HEK293 (cell line): Measurements from ENCODE around the gene SCRN1.

Source experiments
- CTCF ChIA-PET: fragments of 350-600 bp; formaldehyde crosslinking; extraction: SDS; loops from one replicate; lab custom pipeline; 2021; ENCODE audit warnings: antibody characterized with exemption; lab: Yijun Ruan, JAX
- POLR2A ChIA-PET: fragments of 300-600 bp; formaldehyde crosslinking; extraction: SDS; loops from one replicate; lab custom pipeline; 2020; ENCODE audit warnings: antibody characterized with exemption, inconsistent platforms; lab: Yijun Ruan, JAX
- H3K27ac ChIP-seq: fragments of 200-500 bp; sonication (Bioruptor generic); 2 replicates; pipeline ENCODE4 v1.5.1; 2014; ENCODE audit warnings: low read depth, low read length, control low read depth, inconsistent platforms; ENCODE audit errors: extremely low read depth
- H3K36me3 ChIP-seq, 2 experiments: fragments of 200-500 bp in 1 of 2; sonication (Bioruptor generic) in 1 of 2; 1 replicate in 1 of 2; 2 replicates in 1 of 2; pipeline ENCODE4 v1.5.1; 2014 to 2017; ENCODE audit warnings: inconsistent platforms in 2 of 2, low read length in 2 of 2; ENCODE audit not compliant: control insufficient read depth in 2 of 2, insufficient read depth in 1 of 2
- H3K4me1 ChIP-seq: fragments of 200-500 bp; sonication (Bioruptor generic); 2 replicates; pipeline ENCODE4 v1.5.1; 2014; ENCODE audit warnings: mild to moderate bottlenecking, low read length, inconsistent platforms; ENCODE audit not compliant: control insufficient read depth, insufficient read depth
- H3K4me3 ChIP-seq: 2 replicates; pipeline ENCODE4 v1.5.1; 2011; ENCODE audit warnings: low read depth, mild to moderate bottlenecking, control low read depth, low read length, moderate library complexity
- H3K9me3 ChIP-seq: fragments of 200-500 bp; sonication (Bioruptor generic); 2 replicates; pipeline ENCODE4 v1.5.1; 2014; ENCODE audit warnings: low read depth, low read length, inconsistent platforms; ENCODE audit not compliant: control insufficient read depth, insufficient read depth
- EGR2 ChIP-seq: fragments of 450-650 bp; formaldehyde crosslinking; IDR thresholded peaks from 2 replicates; pipeline ENCODE4 v1.5.1; 2016; ENCODE audit warnings: low read depth, missing biosample characterization, missing genetic modification characterization
- GFI1B ChIP-seq: fragments of 450-650 bp; formaldehyde crosslinking; IDR thresholded peaks from 2 replicates; pipeline ENCODE4 v1.5.1; 2016; ENCODE audit warnings: missing biosample characterization, missing genetic modification characterization
- MEIS1 ChIP-seq: sonication (generic); formaldehyde crosslinking; IDR thresholded peaks from 2 replicates; pipeline ENCODE4 v1.8.1; 2022; ENCODE audit warnings: missing genetic modification reagents, mild to moderate bottlenecking, borderline replicate concordance
- RBAK ChIP-seq: fragments of 450-650 bp; formaldehyde crosslinking; IDR thresholded peaks from 2 replicates; pipeline ENCODE4 v1.5.1; 2016; ENCODE audit warnings: missing biosample characterization, missing genetic modification characterization
- YY1 ChIP-seq: fragments of 450-650 bp; formaldehyde crosslinking; IDR thresholded peaks from 2 replicates; pipeline ENCODE4 v1.5.1; 2018; ENCODE audit warnings: missing biosample characterization, missing genetic modification characterization
- ZBTB48 ChIP-seq: fragments of 450-650 bp; formaldehyde crosslinking; IDR thresholded peaks from 2 replicates; pipeline ENCODE4 v1.5.1; 2016; ENCODE audit warnings: missing biosample characterization, missing genetic modification characterization
- ZFHX2 ChIP-seq: fragments of 450-650 bp; formaldehyde crosslinking; conservative IDR thresholded peaks from 2 replicates; pipeline ENCODE4 v1.5.1; 2016; ENCODE audit warnings: missing biosample characterization, missing genetic modification characterization
- ZFP69B ChIP-seq: fragments of 450-650 bp; formaldehyde crosslinking; IDR thresholded peaks from 2 replicates; pipeline ENCODE4 v1.5.1; 2016; ENCODE audit warnings: missing biosample characterization, missing genetic modification characterization
- ZIC2 ChIP-seq: fragments of 450-650 bp; formaldehyde crosslinking; IDR thresholded peaks from 2 replicates; pipeline ENCODE4 v1.5.1; 2016; ENCODE audit warnings: missing biosample characterization, missing genetic modification characterization
- ZNF2 ChIP-seq: fragments of 450-650 bp; formaldehyde crosslinking; IDR thresholded peaks from 2 replicates; pipeline ENCODE4 v1.5.1; 2016; ENCODE audit warnings: missing biosample characterization, missing genetic modification characterization
- ZNF221 ChIP-seq: fragments of 450-650 bp; formaldehyde crosslinking; IDR thresholded peaks from 2 replicates; pipeline ENCODE4 v1.5.1; 2017; ENCODE audit warnings: missing biosample characterization, missing genetic modification characterization, borderline replicate concordance
- ZNF501 ChIP-seq: fragments of 450-650 bp; formaldehyde crosslinking; IDR thresholded peaks from 2 replicates; pipeline ENCODE4 v1.5.1; 2016; ENCODE audit warnings: missing biosample characterization, missing genetic modification characterization
- ZNF561 ChIP-seq: fragments of 450-650 bp; IDR thresholded peaks from 2 replicates; pipeline ENCODE4 v1.5.1; 2018; ENCODE audit warnings: missing biosample characterization, missing genetic modification characterization, borderline replicate concordance
- ZNF585B ChIP-seq: fragments of 450-650 bp; formaldehyde crosslinking; IDR thresholded peaks from 2 replicates; pipeline ENCODE4 v1.5.1; 2016; ENCODE audit warnings: missing biosample characterization, missing genetic modification characterization
- ZNF626 ChIP-seq: fragments of 450-650 bp; sonication (Bioruptor Pico); formaldehyde crosslinking; IDR thresholded peaks from 2 replicates; pipeline ENCODE4 v1.5.1; 2018; ENCODE audit warnings: missing biosample characterization, missing genetic modification characterization, inconsistent platforms
- ZSCAN30 ChIP-seq: fragments of 450-650 bp; IDR thresholded peaks from 2 replicates; pipeline ENCODE4 v1.5.1; 2018; ENCODE audit warnings: missing biosample characterization, mild to moderate bottlenecking, missing genetic modification characterization, moderate library complexity
- TF ChIP-seq, protein P1 (sequence below): fragments of 450-650 bp; formaldehyde crosslinking; IDR thresholded peaks from 2 replicates; pipeline ENCODE4 v1.5.1; 2016; ENCODE audit warnings: missing biosample characterization, missing genetic modification characterization
- TF ChIP-seq, protein P2 (sequence below): fragments of 450-650 bp; formaldehyde crosslinking; IDR thresholded peaks from 2 replicates; pipeline ENCODE4 v1.5.1; 2016; ENCODE audit warnings: missing biosample characterization, missing genetic modification characterization
- TF ChIP-seq, protein P3 (sequence below): fragments of 450-650 bp; formaldehyde crosslinking; IDR thresholded peaks from 2 replicates; pipeline ENCODE4 v1.5.1; 2016; ENCODE audit warnings: missing biosample characterization, missing genetic modification characterization
- TF ChIP-seq, protein P4 (sequence below): fragments of 450-650 bp; formaldehyde crosslinking; IDR thresholded peaks from 2 replicates; pipeline ENCODE4 v1.5.1; 2016; ENCODE audit warnings: missing biosample characterization, missing genetic modification characterization
- TF ChIP-seq, protein P5 (sequence below): fragments of 450-650 bp; formaldehyde crosslinking; optimal IDR thresholded peaks from 2 replicates; pipeline ENCODE3; 2016; ENCODE audit warnings: missing biosample characterization, mild to moderate bottlenecking, missing genetic modification characterization
- TF ChIP-seq, protein P6 (sequence below): fragments of 450-650 bp; formaldehyde crosslinking; IDR thresholded peaks from 2 replicates; pipeline ENCODE4 v1.5.1; 2017; ENCODE audit warnings: missing biosample characterization, missing genetic modification characterization

Gene SCRN1, protein sequence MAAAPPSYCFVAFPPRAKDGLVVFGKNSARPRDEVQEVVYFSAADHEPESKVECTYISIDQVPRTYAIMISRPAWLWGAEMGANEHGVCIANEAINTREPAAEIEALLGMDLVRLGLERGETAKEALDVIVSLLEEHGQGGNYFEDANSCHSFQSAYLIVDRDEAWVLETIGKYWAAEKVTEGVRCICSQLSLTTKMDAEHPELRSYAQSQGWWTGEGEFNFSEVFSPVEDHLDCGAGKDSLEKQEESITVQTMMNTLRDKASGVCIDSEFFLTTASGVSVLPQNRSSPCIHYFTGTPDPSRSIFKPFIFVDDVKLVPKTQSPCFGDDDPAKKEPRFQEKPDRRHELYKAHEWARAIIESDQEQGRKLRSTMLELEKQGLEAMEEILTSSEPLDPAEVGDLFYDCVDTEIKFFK

DNA sequence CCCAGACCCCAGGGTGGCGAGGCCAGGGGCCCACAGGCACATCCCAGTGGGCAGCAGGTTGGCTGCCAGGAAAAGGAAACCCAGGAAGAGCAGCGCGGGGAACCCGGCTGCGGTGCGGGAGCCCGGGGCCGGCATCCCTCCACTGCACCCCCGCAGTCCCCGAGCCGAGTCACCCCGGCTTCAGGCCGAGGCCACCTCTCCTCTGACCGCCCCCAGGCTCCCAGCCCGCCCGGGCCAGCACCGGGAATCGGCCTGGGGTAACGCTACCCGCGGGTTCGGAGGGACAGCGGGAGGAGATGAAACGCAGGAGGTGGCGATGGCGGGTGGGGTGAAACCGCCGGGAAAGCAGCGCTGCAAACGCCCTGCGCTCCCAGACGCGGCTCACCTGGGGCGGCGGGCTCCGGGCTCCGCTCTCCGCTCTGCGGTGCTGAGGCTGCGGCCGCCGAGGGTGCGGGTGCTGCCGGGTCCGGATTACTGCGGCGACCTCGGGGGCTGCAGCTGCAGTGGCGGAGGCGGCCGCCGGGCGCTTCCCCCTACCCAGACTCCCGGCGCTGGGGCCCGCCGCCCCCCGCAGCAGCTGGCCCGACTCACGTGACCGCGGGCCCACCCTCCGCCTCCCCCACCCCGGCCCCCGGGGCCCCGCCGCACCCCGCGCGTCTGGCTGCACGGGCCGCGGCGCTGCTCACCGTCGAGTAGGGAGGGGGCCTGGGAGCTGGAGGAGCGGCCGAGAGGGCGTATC, at the start of gene SCRN1:
Gene SCRN1, minus strand, starts transcription at position 545 of the 739 bp plus-strand sequence. CDS start 20,734 bp downstream, outside the sequence.
- POLR2A ChIA-PET = interaction anchor here (1.0 to 1.6 kb wide), 2 partner anchors 37 to 39 kb away, joined by 3 to 12 read pairs; partner anchors contain the start of genes FKBP14 and PLEKHA8
- Histone ChIP-seq H3K9me3 (no peaks in the 10 kb centered on the region), H3K27ac (peak within 1 kb of the TSS; percentile 89), H3K36me3 (no peaks in the 10 kb centered on the region; a peak in 1 of 3 replicates), H3K4me3 (peak within 1 kb of the TSS; percentile 68), H3K4me1 (peaks cover 5% of the 10 kb centered on the region)
- CTCF ChIA-PET = no interaction called here
- TF ChIP-seq, protein P1, sequence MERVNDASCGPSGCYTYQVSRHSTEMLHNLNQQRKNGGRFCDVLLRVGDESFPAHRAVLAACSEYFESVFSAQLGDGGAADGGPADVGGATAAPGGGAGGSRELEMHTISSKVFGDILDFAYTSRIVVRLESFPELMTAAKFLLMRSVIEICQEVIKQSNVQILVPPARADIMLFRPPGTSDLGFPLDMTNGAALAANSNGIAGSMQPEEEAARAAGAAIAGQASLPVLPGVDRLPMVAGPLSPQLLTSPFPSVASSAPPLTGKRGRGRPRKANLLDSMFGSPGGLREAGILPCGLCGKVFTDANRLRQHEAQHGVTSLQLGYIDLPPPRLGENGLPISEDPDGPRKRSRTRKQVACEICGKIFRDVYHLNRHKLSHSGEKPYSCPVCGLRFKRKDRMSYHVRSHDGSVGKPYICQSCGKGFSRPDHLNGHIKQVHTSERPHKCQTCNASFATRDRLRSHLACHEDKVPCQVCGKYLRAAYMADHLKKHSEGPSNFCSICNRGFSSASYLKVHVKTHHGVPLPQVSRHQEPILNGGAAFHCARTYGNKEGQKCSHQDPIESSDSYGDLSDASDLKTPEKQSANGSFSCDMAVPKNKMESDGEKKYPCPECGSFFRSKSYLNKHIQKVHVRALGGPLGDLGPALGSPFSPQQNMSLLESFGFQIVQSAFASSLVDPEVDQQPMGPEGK (tag by site-specific recombination) = peak; percentile 50
- TF ChIP-seq MEIS1 (CRISPR knock-in tag) (no peak), ZIC2 (tag by site-specific recombination) (peak; percentile 82), ZNF2 (tag by site-specific recombination) (0 out of 2 replicates have a peak, but pooled peaks have one; percentile 23), ZNF221 (tag by site-specific recombination) (no peak), ZNF561 (tag by site-specific recombination) (no peak), ZSCAN30 (tag by site-specific recombination) (0 out of 2 replicates have a peak, but pooled peaks have one; percentile 49), EGR2 (tag by site-specific recombination) (0 out of 2 replicates have a peak, but pooled peaks have one; percentile 10), ZFHX2 (0 out of 2 replicates have a peak, but pooled peaks have one; percentile 41), ZNF585B (tag by site-specific recombination) (no peak), ZBTB48 (tag by site-specific recombination) (no peak), ZNF501 (peak; percentile 59; the same call in 1 of the 2 replicates), ZFP69B (tag by site-specific recombination) (0 out of 2 replicates have a peak, but pooled peaks have one; percentile 34), YY1 (tag by site-specific recombination) (peak; percentile 32; the same call in 1 of the 2 replicates), RBAK (no peak), GFI1B (tag by site-specific recombination) (no peak), ZNF626 (no peak)
- TF ChIP-seq, protein P2, sequence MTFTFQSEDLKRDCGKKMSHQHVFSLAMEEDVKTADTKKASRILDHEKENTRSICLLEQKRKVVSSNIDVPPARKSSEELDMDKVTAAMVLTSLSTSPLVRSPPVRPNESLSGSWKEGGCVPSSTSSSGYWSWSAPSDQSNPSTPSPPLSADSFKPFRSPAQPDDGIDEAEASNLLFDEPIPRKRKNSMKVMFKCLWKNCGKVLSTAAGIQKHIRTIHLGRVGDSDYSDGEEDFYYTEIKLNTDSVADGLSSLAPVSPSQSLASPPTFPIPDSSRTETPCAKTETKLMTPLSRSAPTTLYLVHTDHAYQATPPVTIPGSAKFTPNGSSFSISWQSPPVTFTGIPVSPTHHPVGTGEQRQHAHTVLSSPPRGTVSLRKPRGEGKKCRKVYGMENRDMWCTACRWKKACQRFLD (tag by site-specific recombination) = no peak
- TF ChIP-seq, protein P3, sequence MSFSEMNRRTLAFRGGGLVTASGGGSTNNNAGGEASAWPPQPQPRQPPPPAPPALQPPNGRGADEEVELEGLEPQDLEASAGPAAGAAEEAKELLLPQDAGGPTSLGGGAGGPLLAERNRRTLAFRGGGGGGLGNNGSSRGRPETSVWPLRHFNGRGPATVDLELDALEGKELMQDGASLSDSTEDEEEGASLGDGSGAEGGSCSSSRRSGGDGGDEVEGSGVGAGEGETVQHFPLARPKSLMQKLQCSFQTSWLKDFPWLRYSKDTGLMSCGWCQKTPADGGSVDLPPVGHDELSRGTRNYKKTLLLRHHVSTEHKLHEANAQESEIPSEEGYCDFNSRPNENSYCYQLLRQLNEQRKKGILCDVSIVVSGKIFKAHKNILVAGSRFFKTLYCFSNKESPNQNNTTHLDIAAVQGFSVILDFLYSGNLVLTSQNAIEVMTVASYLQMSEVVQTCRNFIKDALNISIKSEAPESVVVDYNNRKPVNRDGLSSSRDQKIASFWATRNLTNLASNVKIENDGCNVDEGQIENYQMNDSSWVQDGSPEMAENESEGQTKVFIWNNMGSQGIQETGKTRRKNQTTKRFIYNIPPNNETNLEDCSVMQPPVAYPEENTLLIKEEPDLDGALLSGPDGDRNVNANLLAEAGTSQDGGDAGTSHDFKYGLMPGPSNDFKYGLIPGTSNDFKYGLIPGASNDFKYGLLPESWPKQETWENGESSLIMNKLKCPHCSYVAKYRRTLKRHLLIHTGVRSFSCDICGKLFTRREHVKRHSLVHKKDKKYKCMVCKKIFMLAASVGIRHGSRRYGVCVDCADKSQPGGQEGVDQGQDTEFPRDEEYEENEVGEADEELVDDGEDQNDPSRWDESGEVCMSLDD = 0 out of 2 replicates have a peak, but pooled peaks have one; percentile 48
- TF ChIP-seq, protein P4, sequence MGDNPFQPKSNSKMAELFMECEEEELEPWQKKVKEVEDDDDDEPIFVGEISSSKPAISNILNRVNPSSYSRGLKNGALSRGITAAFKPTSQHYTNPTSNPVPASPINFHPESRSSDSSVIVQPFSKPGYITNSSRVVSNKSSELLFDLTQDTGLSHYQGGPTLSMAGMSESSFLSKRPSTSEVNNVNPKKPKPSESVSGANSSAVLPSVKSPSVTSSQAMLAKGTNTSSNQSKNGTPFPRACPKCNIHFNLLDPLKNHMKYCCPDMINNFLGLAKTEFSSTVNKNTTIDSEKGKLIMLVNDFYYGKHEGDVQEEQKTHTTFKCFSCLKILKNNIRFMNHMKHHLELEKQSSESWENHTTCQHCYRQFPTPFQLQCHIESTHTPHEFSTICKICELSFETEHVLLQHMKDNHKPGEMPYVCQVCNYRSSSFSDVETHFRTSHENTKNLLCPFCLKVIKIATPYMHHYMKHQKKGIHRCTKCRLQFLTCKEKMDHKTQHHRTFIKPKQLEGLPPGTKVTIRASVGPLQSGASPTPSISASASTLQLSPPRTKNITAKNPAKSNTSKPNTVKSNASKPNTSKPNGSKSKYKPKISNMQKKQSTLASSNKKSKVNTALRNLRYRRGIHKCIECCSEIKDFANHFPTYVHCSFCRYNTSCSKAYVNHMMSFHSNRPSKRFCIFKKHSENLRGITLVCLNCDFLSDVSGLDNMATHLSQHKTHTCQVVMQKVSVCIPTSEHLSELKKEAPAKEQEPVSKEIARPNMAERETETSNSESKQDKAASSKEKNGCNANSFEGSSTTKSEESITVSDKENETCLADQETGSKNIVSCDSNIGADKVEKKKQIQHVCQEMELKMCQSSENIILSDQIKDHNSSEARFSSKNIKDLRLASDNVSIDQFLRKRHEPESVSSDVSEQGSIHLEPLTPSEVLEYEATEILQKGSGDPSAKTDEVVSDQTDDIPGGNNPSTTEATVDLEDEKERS (tag by site-specific recombination) = no peak
- TF ChIP-seq, protein P5, sequence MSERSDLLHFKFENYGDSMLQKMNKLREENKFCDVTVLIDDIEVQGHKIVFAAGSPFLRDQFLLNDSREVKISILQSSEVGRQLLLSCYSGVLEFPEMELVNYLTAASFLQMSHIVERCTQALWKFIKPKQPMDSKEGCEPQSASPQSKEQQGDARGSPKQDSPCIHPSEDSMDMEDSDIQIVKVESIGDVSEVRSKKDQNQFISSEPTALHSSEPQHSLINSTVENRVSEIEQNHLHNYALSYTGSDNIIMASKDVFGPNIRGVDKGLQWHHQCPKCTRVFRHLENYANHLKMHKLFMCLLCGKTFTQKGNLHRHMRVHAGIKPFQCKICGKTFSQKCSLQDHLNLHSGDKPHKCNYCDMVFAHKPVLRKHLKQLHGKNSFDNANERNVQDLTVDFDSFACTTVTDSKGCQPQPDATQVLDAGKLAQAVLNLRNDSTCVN (tag by site-specific recombination) = peak; percentile 52
- TF ChIP-seq, protein P6, sequence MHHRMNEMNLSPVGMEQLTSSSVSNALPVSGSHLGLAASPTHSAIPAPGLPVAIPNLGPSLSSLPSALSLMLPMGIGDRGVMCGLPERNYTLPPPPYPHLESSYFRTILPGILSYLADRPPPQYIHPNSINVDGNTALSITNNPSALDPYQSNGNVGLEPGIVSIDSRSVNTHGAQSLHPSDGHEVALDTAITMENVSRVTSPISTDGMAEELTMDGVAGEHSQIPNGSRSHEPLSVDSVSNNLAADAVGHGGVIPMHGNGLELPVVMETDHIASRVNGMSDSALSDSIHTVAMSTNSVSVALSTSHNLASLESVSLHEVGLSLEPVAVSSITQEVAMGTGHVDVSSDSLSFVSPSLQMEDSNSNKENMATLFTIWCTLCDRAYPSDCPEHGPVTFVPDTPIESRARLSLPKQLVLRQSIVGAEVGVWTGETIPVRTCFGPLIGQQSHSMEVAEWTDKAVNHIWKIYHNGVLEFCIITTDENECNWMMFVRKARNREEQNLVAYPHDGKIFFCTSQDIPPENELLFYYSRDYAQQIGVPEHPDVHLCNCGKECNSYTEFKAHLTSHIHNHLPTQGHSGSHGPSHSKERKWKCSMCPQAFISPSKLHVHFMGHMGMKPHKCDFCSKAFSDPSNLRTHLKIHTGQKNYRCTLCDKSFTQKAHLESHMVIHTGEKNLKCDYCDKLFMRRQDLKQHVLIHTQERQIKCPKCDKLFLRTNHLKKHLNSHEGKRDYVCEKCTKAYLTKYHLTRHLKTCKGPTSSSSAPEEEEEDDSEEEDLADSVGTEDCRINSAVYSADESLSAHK (tag by site-specific recombination) = peak; percentile 26; the same call in 1 of the 2 replicates
